NOMO-1 (cell line): ENCODE data around the gene CERS3.

ENCODE experiments used
- DNase-seq, 2 experiments: peaks; one replicate each; lab custom pipeline; 2025; ENCODE audit not compliant: unreplicated experiment in 2 of 2; lab: John Stamatoyannopoulos, UW

Gene CERS3

GRCh38 chr15:100531823-100532327 is 3.1 kb upstream of the CERS3 start:
- DNase-seq: no peak

- no peak for DNase-seq
Measured at GRCh38 chr15:100531204-100531603, 2.5 kb upstream of the CERS3 start.

- no peak for DNase-seq
Measured at GRCh38 chr15:100529556-100529955, 806 bp upstream of the CERS3 start.

GRCh38 chr15:100526027-100526481 is 2.7 kb downstream of the CERS3 start:
- no peak for DNase-seq

GRCh38 chr15:100525436-100525835 is 3.3 kb downstream of the CERS3 start:
- DNase-seq: no peak

- no peak for DNase-seq
Measured at GRCh38 chr15:100524326-100524725, 4.4 kb downstream of the CERS3 start.

GRCh38 chr15:100521907-100522306 is 6.8 kb downstream of the CERS3 start:
- DNase-seq: peak in 1 of 2 experiments; percentile 67

- peak; percentile 46 to 71 for DNase-seq
Measured at GRCh38 chr15:100520132-100520921, 8.4 kb downstream of the CERS3 start.

GRCh38 chr15:100517846-100518245 is 10.9 kb downstream of the CERS3 start:
- DNase-seq: no peak

- no peak for DNase-seq
Measured at GRCh38 chr15:100516643-100517512, 11.9 kb downstream of the CERS3 start.

- DNase-seq: peak in 1 of 2 experiments; percentile 8
Measured at GRCh38 chr15:100515758-100516157, 13.0 kb downstream of the CERS3 start.

- peak in 1 of 2 experiments; percentile 32 for DNase-seq
Measured at GRCh38 chr15:100508641-100509300, 20.0 kb downstream of the CERS3 start.

- DNase-seq: no peak
Measured at GRCh38 chr15:100502651-100503050, 26.1 kb downstream of the CERS3 start.

- no peak for DNase-seq
Measured at GRCh38 chr15:100501117-100501516, 27.6 kb downstream of the CERS3 start.

- DNase-seq: no peak
Measured at GRCh38 chr15:100500226-100500990, 28.3 kb downstream of the CERS3 start.

- no peak for DNase-seq
Measured at GRCh38 chr15:100495861-100496260, 32.9 kb downstream of the CERS3 start.

GRCh38 chr15:100493213-100493612 is 35.5 kb downstream of the CERS3 start:
- no peak for DNase-seq

GRCh38 chr15:100484443-100484842 is 44.3 kb downstream of the CERS3 start:
- no peak for DNase-seq

GRCh38 chr15:100483370-100483769 is 45.4 kb downstream of the CERS3 start:
- DNase-seq: no peak

GRCh38 chr15:100476805-100477204 is 51.9 kb downstream of the CERS3 start:
- no peak for DNase-seq
